GM19452 (cell line): ENCODE results near the gene MC1R.
"Not testable (repeated sequence)": the region's sequence is repeated elsewhere in the genome, so short reads cannot be mapped to it uniquely, and the experiment has no call there.

Experiments
- ATAC-seq: cut with Tn5 transposase; IDR thresholded peaks from one replicate; pipeline ENCODE4 v1.9.1; 2021; ENCODE audit not compliant: unreplicated experiment

Gene MC1R

DNA sequence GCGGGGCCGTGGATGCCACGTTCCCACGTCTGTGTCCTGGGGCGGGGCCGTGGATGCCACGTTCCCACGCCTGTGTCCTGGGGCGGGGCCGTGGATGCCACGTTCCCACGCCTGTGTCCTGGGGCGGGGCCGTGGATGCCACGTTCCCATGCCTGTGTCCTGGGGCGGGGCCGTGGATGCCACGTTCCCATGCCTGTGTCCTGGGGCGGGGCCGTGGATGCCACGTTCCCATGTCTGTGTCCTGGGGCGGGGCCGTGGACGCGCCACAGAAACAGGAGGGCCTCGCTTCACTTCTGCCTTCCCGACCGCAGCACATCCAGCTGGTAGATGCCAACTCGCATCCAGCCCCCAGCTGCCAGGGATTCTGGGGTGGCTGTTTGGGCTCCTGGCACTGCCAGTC is 15.4 kb downstream of the MC1R start:
- ATAC-seq, result not testable (repeated sequence)

GRCh38 chr16:89934611-89935553 is 16.2 kb downstream of the MC1R start:
- no peak for ATAC-seq

DNA sequence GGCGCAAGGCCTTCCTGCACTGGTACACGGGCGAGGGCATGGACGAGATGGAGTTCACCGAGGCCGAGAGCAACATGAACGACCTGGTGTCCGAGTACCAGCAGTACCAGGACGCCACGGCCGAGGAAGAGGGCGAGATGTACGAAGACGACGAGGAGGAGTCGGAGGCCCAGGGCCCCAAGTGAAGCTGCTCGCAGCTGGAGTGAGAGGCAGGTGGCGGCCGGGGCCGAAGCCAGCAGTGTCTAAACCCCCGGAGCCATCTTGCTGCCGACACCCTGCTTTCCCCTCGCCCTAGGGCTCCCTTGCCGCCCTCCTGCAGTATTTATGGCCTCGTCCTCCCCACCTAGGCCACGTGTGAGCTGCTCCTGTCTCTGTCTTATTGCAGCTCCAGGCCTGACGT is 17.0 kb downstream of the MC1R start:
- not testable (repeated sequence) for ATAC-seq

DNA sequence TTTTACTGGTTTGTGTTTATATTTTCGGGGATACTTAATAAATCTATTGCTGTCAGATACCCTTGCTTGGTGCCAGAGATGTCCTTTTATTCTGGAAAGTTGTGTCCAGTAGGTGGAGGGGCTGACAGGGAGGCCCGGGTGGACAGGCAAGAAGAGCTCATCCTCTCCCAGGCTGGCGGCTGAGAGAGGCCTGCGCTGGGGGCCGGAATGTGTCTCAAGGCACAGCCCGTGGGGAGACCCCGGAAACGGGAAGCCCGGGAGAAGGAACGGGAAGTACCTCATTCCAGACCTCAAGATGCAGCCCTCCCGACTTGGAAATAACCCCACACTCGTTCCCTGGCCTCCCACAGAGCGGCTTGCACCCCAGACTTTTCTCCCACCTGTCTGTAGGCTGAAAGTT is 17.4 kb downstream of the MC1R start:
- no peak for ATAC-seq

GRCh38 chr16:89936508-89936907 is 17.8 kb downstream of the MC1R start:
- ATAC-seq, result no peak

- ATAC-seq, result no peak
These were observed 18.3 kb downstream of the MC1R start for GRCh38 chr16:89936981-89937380.

GRCh38 chr16:89938175-89938885 is 19.7 kb downstream of the MC1R start:
- no peak for ATAC-seq

- ATAC-seq, result no peak
These were observed 26.1 kb downstream of the MC1R start for GRCh38 chr16:89944773-89945172.

GRCh38 chr16:89945654-89946053 is 27.0 kb downstream of the MC1R start:
- no peak for ATAC-seq

DNA sequence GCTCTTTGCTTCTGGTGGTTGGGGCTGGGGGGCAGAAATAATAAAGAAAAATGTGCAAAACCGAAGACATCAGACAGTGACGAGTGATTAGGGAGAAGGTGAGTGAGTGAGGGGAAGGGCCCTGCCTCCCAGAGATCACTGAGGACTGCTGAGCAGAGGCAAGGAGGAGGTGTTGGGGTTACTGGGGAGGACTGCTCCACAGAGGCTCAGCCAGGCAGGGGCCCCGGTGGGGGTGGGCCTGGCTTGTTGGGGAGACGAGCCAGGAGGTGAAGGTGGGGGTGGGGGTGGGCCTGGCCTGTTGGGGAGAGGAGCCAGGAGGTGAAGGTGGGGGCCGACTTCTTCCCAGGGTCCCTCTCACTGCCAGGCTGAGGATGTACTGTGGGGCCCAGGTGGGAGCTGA is 27.9 kb downstream of the MC1R start:
- ATAC-seq, result no peak

DNA sequence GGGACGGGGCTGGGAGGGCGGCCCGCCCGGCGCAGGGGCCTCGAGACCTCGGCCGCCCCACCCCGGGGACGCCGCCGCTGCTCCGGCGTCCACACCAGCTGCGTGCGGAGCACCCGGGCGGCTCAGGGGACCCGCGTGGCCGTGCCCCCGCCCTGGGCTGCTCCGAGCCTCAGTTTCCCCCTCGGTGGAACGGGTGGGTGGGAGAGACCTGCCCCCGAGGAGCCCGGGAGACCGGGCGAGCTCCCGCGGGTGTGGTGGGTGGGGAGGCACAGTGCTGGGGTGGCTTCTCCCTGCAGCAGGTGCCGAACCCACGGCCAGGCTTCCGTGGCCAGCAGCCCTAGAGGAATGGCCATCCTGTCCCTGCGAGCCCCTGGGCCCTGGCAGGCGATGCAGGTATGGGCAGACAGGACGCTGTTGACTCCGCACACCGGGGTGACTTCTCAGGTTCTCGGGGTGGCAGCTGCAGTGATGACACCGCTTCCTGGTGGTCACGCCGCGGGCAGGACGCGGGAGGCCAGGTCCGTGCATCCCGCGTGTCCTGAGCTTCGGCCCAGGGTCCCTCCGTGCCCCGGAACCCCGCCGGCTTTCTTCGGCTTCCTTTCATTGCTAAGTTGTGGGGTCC is 30.6 kb downstream of the MC1R start:
- ATAC-seq, result no peak

- no peak for ATAC-seq
These were observed 31.1 kb downstream of the MC1R start for GRCh38 chr16:89949756-89950155.

- ATAC-seq, result no peak
These were observed 32.8 kb downstream of the MC1R start for GRCh38 chr16:89951509-89951908.

DNA sequence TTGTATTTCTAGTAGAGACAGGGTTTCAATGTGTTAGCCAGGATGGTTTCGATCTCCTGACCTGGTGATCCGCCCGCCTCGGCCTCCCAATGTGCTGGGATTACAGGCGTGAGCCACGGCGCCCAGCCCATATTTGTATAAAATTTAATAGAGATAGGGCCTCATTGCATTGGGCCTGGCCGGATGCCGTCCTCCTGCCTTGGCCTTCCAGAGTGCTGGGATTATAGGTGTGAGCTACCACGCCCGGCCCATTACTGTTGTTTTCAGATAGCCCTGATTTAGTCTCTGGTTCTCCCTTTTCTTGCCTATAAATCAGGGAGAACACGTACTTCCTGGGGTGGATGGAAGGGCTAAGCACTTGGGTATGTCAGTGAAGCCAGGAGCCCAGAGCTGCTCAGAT is 33.4 kb downstream of the MC1R start:
- ATAC-seq, result no peak

DNA sequence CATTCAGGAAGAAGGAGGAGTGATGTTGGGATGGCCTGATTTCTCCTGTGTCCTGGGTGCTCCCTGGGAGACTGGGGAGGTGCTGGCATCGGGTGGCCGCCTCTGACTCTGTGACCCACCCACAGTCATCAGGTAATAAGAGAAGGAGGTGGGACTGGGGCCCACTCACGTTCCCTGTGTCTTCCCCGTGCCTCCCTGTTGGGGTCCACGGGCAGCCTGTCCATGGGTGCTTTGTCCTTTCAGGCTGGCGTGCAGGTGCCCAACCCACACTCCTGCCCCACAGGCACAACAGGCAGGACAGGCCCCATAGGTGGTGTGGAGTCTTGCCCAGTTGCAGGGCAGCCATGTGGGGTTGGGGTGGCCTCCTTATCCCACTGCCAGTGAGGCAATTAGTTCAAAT is 33.9 kb downstream of the MC1R start:
- ATAC-seq, result no peak

- ATAC-seq, result peak; percentile 52
These were observed 35.2 kb downstream of the MC1R start for GRCh38 chr16:89953671-89954406.

DNA sequence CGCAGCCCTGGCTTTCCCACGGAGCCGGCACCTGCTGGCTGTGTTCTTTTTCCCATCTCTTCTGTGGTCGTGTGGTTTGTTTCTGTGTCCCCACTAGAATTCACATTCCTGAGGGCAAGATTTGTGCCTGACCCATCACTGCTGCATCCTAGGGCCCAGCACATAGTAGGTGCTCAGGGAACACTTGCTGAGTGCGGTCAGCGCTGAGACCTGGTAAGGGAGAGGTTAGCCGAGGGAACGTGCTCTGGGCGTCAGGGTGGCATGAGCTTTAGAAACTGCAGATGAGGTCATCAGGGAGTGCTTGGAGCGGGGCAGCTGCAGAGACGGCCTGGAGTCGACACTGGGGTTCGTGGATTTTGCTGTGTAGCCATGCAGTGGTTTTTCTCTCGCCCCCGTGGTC is 35.8 kb downstream of the MC1R start:
- no peak for ATAC-seq

- ATAC-seq, result no peak
These were observed 36.5 kb downstream of the MC1R start for GRCh38 chr16:89955001-89955685.

DNA sequence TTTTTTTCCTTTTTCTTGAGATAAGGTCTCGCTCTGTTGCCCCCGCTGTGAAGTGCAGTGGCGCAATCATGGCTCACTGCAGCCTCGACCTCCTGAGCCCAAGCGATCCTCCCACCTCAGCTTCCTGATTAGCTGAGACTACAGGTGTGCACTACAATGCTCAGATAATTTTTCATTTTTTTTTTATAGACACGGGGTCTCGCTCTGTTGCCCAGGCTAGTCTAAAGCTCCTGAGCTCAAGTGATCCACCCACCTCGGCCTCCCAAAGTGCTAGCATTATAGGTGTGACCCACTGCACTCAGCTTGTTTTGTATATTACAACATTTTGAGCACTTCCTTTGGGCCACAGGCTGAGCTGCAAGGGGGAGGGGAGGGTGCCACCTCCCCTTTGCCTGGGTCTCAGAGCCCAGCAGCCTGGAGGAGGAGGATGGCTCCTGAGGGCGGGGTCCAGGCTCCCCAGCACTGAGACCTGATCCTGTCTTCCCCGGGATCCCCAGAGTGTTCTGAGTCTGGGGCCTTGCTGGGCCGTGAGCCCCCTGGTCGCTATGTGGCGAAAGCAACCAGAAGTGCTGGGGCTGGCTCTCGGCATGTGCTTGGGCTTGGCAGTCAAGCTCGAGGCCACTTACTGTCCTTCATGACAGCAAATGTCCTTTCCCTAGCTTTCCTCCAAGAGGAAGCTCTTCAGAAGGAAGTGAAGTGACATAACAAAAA is 38.0 kb downstream of the MC1R start:
- ATAC-seq, result no peak

- no peak for ATAC-seq
These were observed 38.6 kb downstream of the MC1R start for GRCh38 chr16:89957216-89957785.
